GM18499 (cell line): ENCODE results near the gene TEKT5.
"Not testable (repeated sequence)": the region's sequence is repeated elsewhere in the genome, so short reads cannot be mapped to it uniquely, and the experiment has no call there.

ENCODE experiments used
- ATAC-seq: cut with Tn5 transposase; IDR thresholded peaks from one replicate; pipeline ENCODE4 v1.9.1; 2021; ENCODE audit warnings: moderate number of reproducible peaks; ENCODE audit not compliant: insufficient read depth, unreplicated experiment

TEKT5 gene

DNA sequence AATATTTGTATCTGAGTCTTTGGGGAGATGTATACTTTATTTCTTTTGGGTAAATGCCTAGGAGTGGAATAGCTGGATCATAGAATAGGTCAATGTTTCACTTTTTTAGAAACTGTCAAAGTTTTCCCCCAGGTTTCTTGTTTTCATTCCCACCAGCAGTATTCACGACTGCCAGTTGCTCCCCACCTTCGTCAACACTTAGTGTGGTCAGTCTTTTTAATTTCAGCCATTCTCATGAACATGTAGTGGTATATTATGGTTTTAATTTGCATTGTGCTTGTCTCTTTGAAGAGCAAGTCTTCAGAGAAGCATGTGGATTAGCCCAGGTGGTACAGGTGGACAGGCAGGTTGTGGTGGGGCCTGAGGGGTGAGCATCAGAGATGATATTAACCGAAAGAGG lies 53.8 kb downstream of the TEKT5 start:
- no peak for ATAC-seq

DNA sequence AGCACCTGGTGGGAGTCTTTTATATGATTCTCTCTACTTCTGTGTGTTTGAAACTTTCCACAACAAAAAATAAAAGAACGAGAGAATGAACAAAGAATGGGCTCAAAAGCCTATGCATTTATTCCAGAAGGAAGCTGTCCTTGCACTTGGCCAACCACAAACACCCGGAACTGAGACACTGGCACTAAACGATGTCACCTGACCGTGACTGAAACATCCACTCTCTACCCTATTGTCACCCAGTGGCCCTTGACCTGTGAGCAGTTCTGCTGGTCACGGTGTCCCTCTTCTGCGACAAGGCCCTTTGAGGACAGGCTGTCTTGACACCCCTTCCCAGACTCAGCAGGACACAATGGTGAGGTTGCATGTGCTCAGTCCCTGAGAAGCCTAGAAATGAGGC lies 56.6 kb downstream of the TEKT5 start:
- no peak for ATAC-seq

DNA sequence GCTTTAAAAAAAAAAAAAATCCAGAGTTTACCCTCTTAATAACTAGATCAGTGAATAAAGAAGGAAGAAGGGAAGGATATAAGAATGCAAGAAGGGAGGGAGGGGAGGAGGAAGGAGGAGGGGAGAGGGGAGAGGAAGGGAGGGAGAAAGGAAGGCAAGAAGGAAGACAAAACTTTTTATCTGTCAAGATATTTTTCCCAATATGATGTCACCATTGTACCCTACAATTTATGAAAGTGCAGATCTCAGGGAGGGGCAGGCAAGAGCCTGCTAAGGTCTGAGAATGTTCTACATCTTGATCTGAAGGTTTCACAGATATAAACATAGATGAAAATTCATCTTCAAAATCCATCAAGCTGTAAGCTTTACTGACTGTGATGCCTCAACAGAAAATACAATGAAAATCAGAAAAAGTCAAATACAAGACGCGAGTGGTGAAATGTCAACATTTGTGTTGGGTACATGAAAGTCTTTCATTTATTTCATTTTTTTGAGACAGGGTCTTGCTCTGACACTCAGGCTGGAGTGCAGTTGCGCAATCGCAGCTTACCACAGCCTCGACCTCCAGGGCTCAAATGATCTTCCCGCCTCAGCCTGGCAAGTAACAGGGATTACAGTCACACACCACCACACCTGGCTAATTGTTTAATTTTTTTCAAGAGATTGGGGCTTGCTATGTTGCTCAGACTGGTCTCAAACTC lies 57.2 kb downstream of the TEKT5 start:
- no peak for ATAC-seq

DNA sequence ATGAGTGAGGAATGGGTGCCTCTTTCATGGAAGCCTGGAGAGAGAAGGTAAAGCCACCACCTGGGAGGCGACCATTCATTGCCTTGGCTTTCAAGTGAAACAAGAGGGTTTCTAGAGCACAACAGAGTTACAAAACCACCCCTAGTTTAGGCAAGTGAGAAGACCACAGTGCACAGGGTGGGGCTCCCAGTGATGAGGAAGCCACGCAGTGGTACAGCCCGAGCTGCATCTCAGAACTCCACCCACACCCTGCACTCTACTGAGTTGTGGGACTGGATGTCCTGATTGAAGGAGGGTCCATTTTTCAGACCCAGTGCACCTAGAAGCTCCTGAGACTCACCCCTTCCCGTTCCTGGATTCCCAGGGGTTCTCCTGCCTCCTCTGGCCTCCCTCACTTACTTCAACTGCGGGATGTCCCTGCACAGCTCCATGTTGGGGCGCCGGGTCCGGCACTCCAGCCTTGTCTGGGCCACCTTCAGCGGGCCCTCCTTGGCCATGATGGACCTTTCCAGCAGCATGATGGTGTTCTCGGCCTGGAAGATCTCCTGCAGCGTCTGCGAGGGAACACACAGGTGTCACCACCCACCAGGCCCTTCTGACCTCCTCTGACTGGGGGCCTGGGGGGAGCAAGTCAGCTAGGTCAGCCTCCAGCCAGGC lies 59.2 kb downstream of the TEKT5 start:
- ATAC-seq: no peak

DNA sequence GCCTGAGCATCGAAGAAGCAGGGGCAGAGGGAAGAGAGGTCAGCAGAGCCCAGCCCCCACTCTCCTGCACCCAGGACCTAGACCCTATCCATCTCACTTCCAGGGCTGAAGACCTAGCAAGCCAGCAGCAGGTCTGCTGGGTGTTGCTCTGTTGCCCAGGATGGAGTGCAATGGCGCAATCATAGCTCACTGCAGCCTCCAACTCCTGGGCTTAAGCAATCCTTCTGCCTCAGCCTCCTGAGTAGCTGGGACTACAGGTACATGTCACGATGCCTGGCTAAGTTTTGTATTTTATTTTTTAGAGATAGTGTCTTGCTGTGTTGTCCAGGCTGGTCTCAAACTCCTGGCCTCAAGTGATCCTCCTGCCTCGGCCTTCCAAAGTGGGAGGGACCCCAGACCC lies 61.3 kb downstream of the TEKT5 start:
- not testable (repeated sequence) for ATAC-seq

DNA sequence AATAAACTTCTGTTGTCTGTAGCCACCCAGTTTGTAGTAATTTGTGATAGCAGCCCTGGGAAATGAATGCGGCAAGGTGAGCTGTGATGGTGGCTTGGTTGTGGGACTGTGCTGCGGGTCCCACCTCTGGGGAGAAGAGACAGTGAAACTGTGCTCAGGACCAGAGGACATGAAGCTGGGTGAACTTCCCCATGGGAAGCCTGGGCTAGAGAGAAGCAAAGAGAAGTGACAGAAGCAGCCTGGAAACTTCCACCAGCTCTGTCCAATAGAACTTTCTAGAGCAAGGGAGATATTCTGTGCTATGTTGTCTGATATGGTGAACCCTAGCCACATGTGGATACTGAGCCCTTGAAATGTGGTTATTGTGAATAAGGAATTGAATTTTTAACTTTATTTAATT lies 62.8 kb downstream of the TEKT5 start:
- no peak for ATAC-seq

DNA sequence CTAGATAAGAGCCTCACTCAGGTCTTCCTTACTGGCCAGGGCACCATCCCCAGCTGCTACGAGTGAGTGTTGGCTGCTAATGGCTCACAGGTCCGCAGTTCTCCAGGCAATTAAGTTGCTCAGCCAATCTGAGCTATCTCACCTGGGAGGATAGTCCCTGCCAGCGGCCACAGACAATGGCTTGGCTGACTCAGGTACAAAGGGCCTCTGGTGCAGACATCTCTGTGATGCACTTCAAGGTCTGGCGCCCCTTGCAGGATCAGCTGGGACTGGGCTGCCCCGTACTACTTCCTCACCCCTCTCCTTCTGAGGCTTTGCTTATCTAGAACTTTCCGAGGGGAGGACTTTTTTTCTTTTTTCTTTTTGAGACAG lies 65.2 kb downstream of the TEKT5 start:
- ATAC-seq: no peak

DNA sequence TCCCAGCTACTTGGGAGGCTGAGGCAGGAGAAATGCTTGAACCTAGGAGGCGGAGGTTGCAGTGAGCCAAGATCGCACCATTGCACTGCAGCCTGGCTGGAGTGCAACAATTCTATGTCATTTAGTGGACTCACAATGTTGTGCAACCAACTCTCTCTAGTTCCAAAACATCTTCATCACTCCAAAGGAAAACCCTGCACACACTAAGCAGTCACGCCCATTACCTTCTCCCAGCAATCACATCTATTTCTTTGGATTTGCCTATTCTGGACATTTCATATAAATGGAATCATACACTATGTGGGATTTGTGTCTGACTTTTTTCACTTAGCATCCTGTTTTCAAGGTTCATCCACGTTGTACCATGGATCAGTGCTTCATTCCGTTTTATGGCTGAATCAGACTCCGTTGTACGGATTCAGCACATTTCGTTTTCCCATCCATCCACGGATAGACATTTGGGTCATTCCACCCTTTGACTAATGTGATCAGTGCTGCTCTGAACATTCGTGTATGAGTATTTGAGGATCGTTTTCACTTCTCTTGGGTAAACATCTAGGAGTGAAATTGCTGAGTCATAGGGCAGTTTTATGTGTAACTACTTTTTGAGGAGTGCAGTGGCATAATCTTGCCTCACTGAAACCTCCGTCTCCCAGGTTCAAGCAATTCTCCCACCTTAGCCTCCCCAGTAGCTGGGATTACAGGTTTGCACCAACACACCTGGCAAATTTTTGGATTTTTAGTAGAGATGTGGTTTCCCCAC lies 69.0 kb downstream of the TEKT5 start:
- ATAC-seq: no peak

DNA sequence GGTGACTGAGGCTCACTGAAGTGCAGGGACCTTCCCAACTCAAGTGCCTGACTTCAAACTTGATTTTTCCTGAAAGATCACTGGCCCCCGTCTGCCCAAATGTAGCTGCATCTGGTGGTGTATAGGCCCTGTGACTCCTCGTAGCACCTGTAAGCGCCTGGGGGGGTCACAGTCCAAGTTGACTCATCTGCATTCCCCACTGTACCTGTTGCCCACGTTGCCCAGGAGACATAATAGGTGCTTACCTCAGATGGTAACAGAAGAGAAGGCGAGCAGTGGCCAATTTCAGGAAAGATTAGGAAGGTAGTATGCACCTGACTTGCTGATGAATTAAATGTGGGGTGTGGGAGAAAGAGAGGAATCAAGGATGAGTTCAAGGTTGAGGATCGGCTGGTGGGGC lies 70.2 kb downstream of the TEKT5 start:
- ATAC-seq: no peak

DNA sequence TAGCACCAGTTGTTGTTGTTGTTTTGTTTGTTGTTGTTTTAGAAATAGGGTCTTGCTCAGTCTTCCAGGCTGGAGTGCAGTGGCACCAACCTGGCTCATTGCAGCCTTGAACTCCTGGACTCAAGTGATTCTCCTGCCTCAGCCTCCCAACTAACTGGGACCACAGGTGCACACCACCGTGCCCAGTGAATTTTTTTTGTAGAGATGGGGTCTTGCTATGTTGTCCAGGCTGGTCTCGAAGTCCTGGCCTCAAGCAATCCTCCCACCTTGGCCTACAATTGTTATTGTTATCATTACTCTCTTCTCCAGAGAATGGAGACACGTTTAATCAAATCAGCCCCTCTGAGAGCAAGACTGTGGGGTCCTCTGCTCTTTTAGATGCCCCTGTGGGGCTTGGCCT lies 71.7 kb downstream of the TEKT5 start:
- ATAC-seq: no peak

DNA sequence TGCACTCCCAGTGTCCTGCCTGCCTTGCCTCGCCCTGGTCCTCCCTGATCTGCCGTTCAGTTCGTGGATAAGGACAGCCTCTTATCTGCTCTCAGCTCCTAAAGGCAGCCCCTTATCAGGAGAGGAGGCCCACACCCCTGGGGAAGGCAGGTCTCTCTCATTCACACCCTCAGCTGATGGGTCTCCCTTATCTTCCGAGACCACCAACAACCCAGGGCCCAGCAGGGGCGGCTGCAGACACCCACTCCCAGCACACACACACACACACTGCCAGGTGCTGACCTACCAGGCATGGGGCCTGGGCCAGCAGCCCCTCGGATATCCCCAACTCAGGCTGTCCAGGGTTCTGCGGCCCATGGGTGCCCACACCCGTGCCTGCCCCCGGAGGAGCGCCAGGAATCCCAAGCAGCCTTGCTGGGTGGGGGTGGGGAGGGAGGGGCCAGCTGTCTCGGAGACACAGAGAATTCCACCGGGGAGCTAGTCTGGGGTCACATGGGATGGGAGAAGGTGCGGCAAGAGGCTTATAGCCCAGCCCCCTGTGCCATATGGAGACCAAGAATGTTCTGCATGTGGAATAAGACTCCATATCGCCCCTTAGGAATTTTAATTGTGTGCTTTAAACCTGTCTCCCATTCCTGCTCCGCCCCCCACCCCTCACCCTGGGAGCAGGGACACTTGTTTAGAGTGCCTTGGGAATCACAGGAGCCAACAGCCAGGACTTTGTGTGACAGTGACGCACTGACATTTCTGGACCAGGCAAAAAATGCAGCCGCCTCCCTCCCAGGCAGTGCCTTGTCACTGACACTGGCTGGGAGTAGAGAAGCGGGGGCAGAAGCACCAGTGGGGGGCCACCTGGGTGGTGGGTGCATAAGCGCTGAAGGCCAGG lies 72.5 kb downstream of the TEKT5 start:
- ATAC-seq: no peak

DNA sequence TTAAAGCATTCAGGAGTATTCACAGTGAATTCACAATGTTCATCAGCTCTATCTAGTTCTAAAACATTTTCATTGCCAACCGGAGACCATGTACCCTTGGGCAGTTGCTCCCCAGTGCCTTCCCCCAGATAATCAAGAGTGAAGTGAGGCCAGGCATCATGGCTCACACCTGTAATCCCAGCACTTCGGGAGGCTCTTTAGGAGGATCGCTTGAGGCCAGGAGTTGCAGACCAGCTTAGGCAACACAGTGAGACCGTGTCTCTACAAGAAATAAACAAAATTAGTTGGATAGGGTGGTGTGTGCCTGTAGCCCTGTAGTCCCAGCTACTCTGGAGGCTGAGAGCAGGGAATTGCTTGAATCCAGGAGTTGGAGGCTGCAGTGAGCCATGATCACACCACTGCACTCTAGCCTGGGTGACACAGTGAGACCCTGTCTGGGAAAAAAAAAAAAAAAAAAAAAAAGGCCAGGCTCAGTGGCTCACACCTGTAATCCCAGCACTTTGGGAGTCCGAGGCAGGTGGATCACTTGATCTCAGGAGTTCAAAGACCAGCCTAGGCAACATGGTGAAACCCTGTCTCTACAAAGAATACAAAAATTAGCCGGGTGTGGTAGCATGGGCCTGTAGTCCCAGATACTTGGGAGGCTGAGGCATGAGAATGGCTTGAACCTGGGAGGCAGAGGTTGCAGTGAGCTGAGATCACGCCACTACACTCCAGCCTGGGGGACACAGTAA lies 73.3 kb downstream of the TEKT5 start:
- ATAC-seq: not testable (repeated sequence)

DNA sequence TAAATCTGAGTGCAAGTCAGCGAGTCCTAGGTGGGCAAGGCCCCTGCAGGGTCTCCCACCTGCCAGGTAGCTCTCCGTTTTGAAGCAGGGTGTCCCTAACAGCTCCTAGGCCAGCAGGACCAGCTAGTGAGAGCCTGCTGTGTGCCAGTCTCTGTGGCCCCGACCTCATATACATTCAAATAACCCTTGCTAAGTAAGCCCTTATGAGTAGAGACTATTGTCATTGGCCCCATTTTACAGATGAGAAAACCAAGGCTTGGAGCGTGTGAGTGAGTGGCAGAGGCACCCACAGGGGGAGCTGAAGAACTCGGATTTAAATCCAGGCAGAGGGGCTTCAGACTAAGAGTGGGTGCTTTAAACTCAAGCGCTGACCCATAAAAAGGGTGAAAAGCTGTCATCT lies 74.6 kb downstream of the TEKT5 start:
- ATAC-seq: no peak

DNA sequence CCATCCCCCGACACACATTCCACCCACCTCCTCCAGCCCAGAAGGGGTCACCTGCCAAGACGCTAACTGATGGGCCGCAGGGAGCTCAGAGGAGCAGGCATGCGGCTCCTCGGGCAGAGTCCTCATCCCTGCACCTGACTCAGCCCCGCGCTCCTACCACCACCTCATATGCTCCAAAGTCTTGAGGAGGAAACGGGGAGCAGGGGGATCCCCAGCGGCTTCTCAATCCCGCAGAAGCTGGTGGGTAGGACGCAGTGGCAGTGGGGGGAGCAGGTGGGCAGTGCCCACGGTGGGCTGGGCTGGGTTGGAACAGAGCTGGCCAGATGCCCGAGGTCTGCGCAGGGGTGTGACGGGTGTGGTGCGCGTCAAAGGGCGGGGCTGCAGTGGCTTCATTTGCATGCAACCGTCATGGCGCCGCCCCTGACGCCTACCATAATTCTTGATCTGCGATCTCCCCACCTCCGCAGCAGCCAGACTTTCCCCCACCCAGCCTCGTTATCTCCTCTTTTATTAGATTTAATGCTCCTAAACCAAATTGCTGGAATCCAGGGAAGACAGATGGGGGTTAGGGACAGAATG lies 75.4 kb downstream of the TEKT5 start:
- no peak for ATAC-seq

DNA sequence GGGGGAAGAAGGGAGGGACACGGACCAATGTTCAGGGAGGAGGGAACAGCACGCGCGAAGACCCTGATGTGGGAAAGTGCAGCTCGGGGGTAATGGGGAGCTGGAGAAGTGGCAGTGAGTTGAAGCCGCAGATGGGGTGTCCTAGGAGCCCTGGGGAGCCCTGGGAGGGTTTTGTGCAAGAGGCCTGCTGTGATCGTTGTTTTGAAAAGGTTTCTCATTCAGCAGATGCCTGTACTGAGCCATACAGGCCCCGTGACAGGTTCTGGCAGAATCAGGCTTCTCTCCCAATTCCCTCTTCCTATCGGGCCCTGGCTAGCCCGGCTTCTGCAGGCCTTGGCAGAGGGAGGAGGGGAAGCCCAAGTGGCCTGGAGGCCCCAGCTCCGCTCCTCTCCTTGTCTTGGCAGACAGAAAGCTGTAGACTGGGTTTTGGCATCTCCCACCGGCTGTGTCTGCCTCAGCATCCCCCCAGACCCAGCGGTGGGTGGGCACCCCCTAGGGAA lies 76.0 kb downstream of the TEKT5 start:
- ATAC-seq: no peak

DNA sequence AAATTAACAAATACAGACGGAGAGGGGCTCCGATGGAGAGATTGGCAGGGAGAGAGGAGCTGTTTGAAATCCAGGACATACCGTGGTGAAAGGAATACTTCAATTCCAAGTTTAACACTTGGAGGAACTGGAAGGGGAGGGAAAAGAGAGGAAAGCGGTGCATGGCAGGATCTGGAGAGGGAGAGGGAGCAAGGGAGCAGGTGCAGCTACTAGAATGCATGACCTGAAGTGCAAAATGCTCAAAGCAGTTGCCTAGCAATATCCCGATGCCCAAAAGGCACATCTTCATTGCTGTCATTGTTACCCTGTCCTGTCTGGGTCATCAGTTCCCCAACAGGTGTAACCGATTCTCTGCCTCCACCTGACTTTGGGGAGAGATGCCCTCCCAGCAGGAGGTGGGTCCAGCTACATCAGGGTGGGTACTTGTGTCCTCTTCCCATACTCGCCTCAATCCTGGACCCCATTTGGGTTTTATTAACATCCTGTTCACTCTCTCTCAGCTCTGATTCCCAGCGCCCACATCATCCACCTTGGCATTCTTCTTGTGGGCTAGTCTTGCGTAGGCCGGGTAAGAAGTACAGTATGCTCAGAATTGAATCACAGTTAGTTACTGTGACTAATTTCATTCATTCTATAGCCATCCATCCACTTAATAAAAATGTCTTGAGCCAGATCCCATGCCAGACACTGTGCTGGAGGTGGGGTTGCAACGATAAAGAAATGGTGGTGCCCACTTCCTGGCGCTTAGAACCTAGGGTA lies 76.9 kb downstream of the TEKT5 start:
- no peak for ATAC-seq

DNA sequence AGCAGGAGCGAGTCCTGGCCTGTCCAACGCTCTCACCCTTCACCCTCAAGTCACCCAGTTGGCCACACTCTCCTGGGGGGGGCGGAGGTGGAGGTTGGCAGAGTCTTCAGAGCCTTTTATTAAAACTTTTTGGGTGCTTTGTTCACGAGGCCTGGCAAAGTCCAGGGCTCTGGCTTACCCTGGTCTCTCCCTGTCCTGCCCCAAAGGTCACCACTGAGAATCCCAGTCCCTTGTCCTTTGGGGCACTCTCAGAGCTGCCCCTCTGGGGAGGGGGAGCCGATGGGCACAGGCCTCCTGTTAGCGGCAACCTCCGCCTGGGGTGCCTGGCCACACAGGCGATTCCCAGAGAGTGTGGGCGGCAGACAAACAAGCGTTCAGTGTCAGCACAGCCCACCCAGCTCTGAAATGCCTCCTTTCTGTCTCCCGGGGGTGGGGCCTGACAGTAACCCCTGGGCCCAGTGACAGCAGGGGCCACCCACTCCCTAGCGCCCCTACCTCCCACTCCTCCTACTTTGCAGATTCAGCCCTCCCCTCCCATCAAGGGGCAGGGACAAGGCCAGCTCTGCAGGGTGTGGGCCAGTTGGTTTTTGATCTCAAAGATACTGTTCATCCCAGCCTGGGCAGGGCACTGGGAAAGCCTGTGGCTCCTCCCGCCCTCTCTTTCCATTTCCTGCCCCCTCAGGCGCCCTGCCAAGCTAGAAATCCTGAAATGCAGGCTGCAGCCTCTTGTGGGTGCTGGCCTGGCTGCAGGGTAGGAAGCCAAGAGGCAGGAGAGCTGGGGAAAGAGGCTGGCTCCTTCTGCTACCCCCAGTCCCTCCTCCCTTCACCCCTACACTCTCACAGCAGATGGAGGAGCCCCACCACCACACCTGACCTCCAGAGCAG lies 77.7 kb downstream of the TEKT5 start:
- ATAC-seq: no peak

DNA sequence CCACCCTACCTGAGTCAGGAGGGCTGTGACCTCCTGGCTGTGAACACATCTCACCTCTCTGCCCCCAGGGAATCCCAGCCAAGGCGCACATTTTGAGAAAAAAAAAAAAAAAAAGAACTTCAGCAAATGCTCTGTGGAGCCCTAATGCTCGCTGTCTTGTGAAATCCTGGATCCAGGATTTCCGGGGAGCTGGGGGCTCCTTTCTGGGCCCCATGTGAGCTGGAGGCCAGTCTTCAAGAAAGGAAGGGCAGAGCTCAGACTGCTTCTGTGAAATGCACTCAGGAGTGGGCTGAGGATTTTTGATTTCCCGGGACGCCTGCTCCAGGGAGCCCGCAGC lies 78.3 kb downstream of the TEKT5 start:
- no peak for ATAC-seq
